ENCODE data around the gene BTNL3.

Gene BTNL3

GRCh38 chr5:181047921-181048320 lies 59.3 kb downstream of the BTNL3 start:
- Histone ChIP-seq H3K4me3 (ENCODE audit: low read length) (peak overlapping the region; percentile 39), H3K9me3 (ENCODE audit: control insufficient read depth, insufficient read depth, low read length) (no peaks in the 10 kb centered on the region), H3K27me3 (ENCODE audit: control insufficient read depth, low read length) (peaks cover 2% of the 10 kb centered on the region; the same call in 1 of the 2 replicates), H3K9me2 (replicated peaks; ENCODE audit: control insufficient read depth, low read length) (no peaks in the 10 kb centered on the region), H3K4me1 (ENCODE audit: control insufficient read depth, low read length) (peaks cover 85% of the 10 kb centered on the region), H4K20me1 (ENCODE audit: control insufficient read depth, insufficient read depth, low read depth, low read length) (no peaks in the 10 kb centered on the region), H3K79me2 (ENCODE audit: control insufficient read depth, low read length) (peaks cover 9% of the 10 kb centered on the region), H3F3A (ENCODE audit: control insufficient read depth, insufficient read depth) (peaks cover 24% of the 10 kb centered on the region), H3K27ac (ENCODE audit: low read depth, low read length) (peak overlapping the region; percentile 10; the same call in 1 of the 2 replicates), H3K4me2 (ENCODE audit: low read length) (peak overlapping the region; percentile 52), H3K36me3 (ENCODE audit: control insufficient read depth, low read length) (peaks cover 8% of the 10 kb centered on the region)
- TF ChIP-seq EZH2phosphoT487 (IDR thresholded peaks at IDR 0.05; ENCODE audit: borderline replicate concordance, low read length) (no peak), CTCF (IDR thresholded peaks at IDR 0.05; ENCODE audit: low read depth, low read length, poor library complexity, severe bottlenecking) (no peak)

- Histone ChIP-seq H4K20me1 (ENCODE audit: control insufficient read depth, insufficient read depth, low read depth, low read length) (no peaks in the 10 kb centered on the region), H3K27ac (ENCODE audit: low read depth, low read length) (peak overlapping the region; percentile 94), H3K9me3 (ENCODE audit: control insufficient read depth, insufficient read depth, low read length) (no peaks in the 10 kb centered on the region), H3K4me3 (ENCODE audit: low read length) (peak overlapping the region; percentile 65), H3K27me3 (ENCODE audit: control insufficient read depth, low read length) (peaks cover 2% of the 10 kb centered on the region; the same call in 1 of the 2 replicates), H3K79me2 (ENCODE audit: control insufficient read depth, low read length) (peaks cover 30% of the 10 kb centered on the region), H3K36me3 (ENCODE audit: control insufficient read depth, low read length) (peaks cover 29% of the 10 kb centered on the region), H3K4me1 (ENCODE audit: control insufficient read depth, low read length) (peaks cover 82% of the 10 kb centered on the region), H3K9me2 (replicated peaks; ENCODE audit: control insufficient read depth, low read length) (no peaks in the 10 kb centered on the region), H3F3A (ENCODE audit: control insufficient read depth, insufficient read depth) (peaks cover 20% of the 10 kb centered on the region), H3K4me2 (ENCODE audit: low read length) (peak overlapping the region; percentile 65)
- TF ChIP-seq EZH2phosphoT487 (IDR thresholded peaks at IDR 0.05; ENCODE audit: borderline replicate concordance, low read length) (no peak), CTCF (IDR thresholded peaks at IDR 0.05; ENCODE audit: low read depth, low read length, poor library complexity, severe bottlenecking) (no peak)
Observed at GRCh38 chr5:181050016-181050415, 61.4 kb downstream of the BTNL3 start.

- peak overlapping the region; percentile 94 for H3K27ac ChIP-seq (ENCODE audit: low read depth, low read length)
- H3K27me3 ChIP-seq (ENCODE audit: control insufficient read depth, low read length), result no peaks in the 10 kb centered on the region
- peaks cover 20% of the 10 kb centered on the region for H3F3A ChIP-seq (ENCODE audit: control insufficient read depth, insufficient read depth)
- peaks cover 48% of the 10 kb centered on the region for H3K79me2 ChIP-seq (ENCODE audit: control insufficient read depth, low read length)
- no peaks in the 10 kb centered on the region for H3K9me2 ChIP-seq (replicated peaks; ENCODE audit: control insufficient read depth, low read length)
- H3K4me1 ChIP-seq (ENCODE audit: control insufficient read depth, low read length), result peaks cover 82% of the 10 kb centered on the region
- no peaks in the 10 kb centered on the region for H3K9me3 ChIP-seq (ENCODE audit: control insufficient read depth, insufficient read depth, low read length)
- no peak for TF ChIP-seq EZH2phosphoT487 (IDR thresholded peaks at IDR 0.05; ENCODE audit: borderline replicate concordance, low read length)
- H3K4me2 ChIP-seq (ENCODE audit: low read length), result peak overlapping the region; percentile 65
- H3K4me3 ChIP-seq (ENCODE audit: low read length), result peak overlapping the region; percentile 99
- H3K36me3 ChIP-seq (ENCODE audit: control insufficient read depth, low read length), result peaks cover 50% of the 10 kb centered on the region
- no peaks in the 10 kb centered on the region for H4K20me1 ChIP-seq (ENCODE audit: control insufficient read depth, insufficient read depth, low read depth, low read length)
Observed at GRCh38 chr5:181051841-181052671, 63.4 kb downstream of the BTNL3 start.

All from DOHH2 (cell line).